ENCODE data around the gene BEAN1. TPM values are rescaled to one million over a fixed set of nuclear protein-coding genes. Genes with fewer than 3 reads are reported as not detected.

BEAN1 gene
- total and polyA plus RNA-seq, 3 experiments from 2014 or later = 0.09 TPM; not detected in 2

- peaks cover 37% of the 10 kb centered on the region for H3K27me3 ChIP-seq (ENCODE audit: insufficient read depth, low read length, poor library complexity, severe bottlenecking)
- ChIA-PET CTCF (no interaction called here), POLR2A (no interaction called here)
- H3K27ac ChIP-seq (ENCODE audit: low read depth, low read length) = no peak overlapping the region
- no peaks in the 10 kb centered on the region for H3K9me3 ChIP-seq (ENCODE audit: low read length)
- DNase-seq = no peak
- Mint-ChIP-seq H3K4me3 (peak overlapping the region in 6 of 7 donors; percentile 51 to 71 (median 60)), H3K4me1 (peaks cover 0 to 18% (median 4%) of the 10 kb centered on the region in 3 donors), H3K36me3 (no peaks in the 10 kb centered on the region), H3K9me3 (no peaks in the 10 kb centered on the region), H3K27me3 (peaks cover 45 to 69% of the 10 kb centered on the region in 2 donors), H3K27ac (peak overlapping the region in 1 of 8 donors; percentile 24)
- H3K4me1 ChIP-seq (ENCODE audit: insufficient read depth, low read length) = no peaks in the 10 kb centered on the region
- H3K36me3 ChIP-seq (ENCODE audit: insufficient read depth, low read length) = no peaks in the 10 kb centered on the region
- H3K4me3 ChIP-seq (ENCODE audit: low read length) = peak overlapping the region; percentile 15
These were observed 981 bp downstream of the BEAN1 start for GRCh38 chr16:66427871-66428681.

GRCh38 chr16:66428682-66429251 is 1.7 kb downstream of the BEAN1 start:
- H3K9me3 ChIP-seq (ENCODE audit: low read length) = no peaks in the 10 kb centered on the region
- H3K27ac Mint-ChIP-seq = peak overlapping the region in 2 of 8 donors; percentile 34 to 54
- peak overlapping the region; percentile 14 to 71 (median 53) for H3K4me3 Mint-ChIP-seq
- H3K27me3 ChIP-seq (ENCODE audit: insufficient read depth, low read length, poor library complexity, severe bottlenecking) = peaks cover 37% of the 10 kb centered on the region
- H3K9me3 Mint-ChIP-seq = no peaks in the 10 kb centered on the region
- no peaks in the 10 kb centered on the region for H3K4me1 ChIP-seq (ENCODE audit: insufficient read depth, low read length)
- no peak overlapping the region for H3K27ac ChIP-seq (ENCODE audit: low read depth, low read length)
- CTCF ChIA-PET = no interaction called here
- peaks cover 47 to 73% of the 10 kb centered on the region in 2 donors for H3K27me3 Mint-ChIP-seq
- DNase-seq = no peak
- POLR2A ChIA-PET = no interaction called here
- no peaks in the 10 kb centered on the region for H3K36me3 Mint-ChIP-seq
- H3K4me1 Mint-ChIP-seq = peaks cover 0 to 18% (median 4%) of the 10 kb centered on the region in 3 donors
- H3K36me3 ChIP-seq (ENCODE audit: insufficient read depth, low read length) = no peaks in the 10 kb centered on the region
- H3K4me3 ChIP-seq (ENCODE audit: low read length) = no peak overlapping the region

GRCh38 chr16:66429290-66429962 is 2.3 kb downstream of the BEAN1 start:
- no peak overlapping the region for H3K4me3 ChIP-seq (ENCODE audit: low read length)
- Mint-ChIP-seq H3K9me3 (no peaks in the 10 kb centered on the region), H3K4me3 (no peak overlapping the region), H3K36me3 (no peaks in the 10 kb centered on the region), H3K4me1 (peaks cover 0 to 18% (median 4%) of the 10 kb centered on the region in 3 donors), H3K27me3 (peaks cover 47 to 73% of the 10 kb centered on the region in 2 donors), H3K27ac (no peak overlapping the region)
- DNase-seq = no peak
- H3K4me1 ChIP-seq (ENCODE audit: insufficient read depth, low read length) = no peaks in the 10 kb centered on the region
- POLR2A ChIA-PET = no interaction called here
- H3K9me3 ChIP-seq (ENCODE audit: low read length) = no peaks in the 10 kb centered on the region
- no peaks in the 10 kb centered on the region for H3K36me3 ChIP-seq (ENCODE audit: insufficient read depth, low read length)
- CTCF ChIA-PET = no interaction called here
- no peak overlapping the region for H3K27ac ChIP-seq (ENCODE audit: low read depth, low read length)
- peaks cover 37% of the 10 kb centered on the region for H3K27me3 ChIP-seq (ENCODE audit: insufficient read depth, low read length, poor library complexity, severe bottlenecking)

GRCh38 chr16:66430214-66430613 is 3.1 kb downstream of the BEAN1 start:
- H3K36me3 ChIP-seq (ENCODE audit: insufficient read depth, low read length) = no peaks in the 10 kb centered on the region
- Mint-ChIP-seq H3K4me1 (peaks cover 0 to 18% (median 4%) of the 10 kb centered on the region in 3 donors), H3K27me3 (peaks cover 46 to 71% of the 10 kb centered on the region in 2 donors), H3K4me3 (peak overlapping the region in 1 of 7 donors; percentile 6), H3K36me3 (no peaks in the 10 kb centered on the region), H3K27ac (no peak overlapping the region), H3K9me3 (no peaks in the 10 kb centered on the region)
- no peak overlapping the region for H3K4me3 ChIP-seq (ENCODE audit: low read length)
- peaks cover 37% of the 10 kb centered on the region for H3K27me3 ChIP-seq (ENCODE audit: insufficient read depth, low read length, poor library complexity, severe bottlenecking)
- DNase-seq = no peak
- no peaks in the 10 kb centered on the region for H3K9me3 ChIP-seq (ENCODE audit: low read length)
- H3K4me1 ChIP-seq (ENCODE audit: insufficient read depth, low read length) = no peaks in the 10 kb centered on the region
- ChIA-PET CTCF (no interaction called here), POLR2A (no interaction called here)
- no peak overlapping the region for H3K27ac ChIP-seq (ENCODE audit: low read depth, low read length)

- no peak for DNase-seq
- Mint-ChIP-seq H3K27me3 (peaks cover 37 to 65% of the 10 kb centered on the region in 2 donors), H3K4me3 (no peak overlapping the region), H3K27ac (no peak overlapping the region), H3K36me3 (no peaks in the 10 kb centered on the region), H3K4me1 (peaks cover 0 to 13% (median 2%) of the 10 kb centered on the region in 3 donors), H3K9me3 (no peaks in the 10 kb centered on the region)
- Histone ChIP-seq H3K4me1 (ENCODE audit: insufficient read depth, low read length) (no peaks in the 10 kb centered on the region), H3K36me3 (ENCODE audit: insufficient read depth, low read length) (no peaks in the 10 kb centered on the region), H3K4me3 (ENCODE audit: low read length) (no peak overlapping the region), H3K9me3 (ENCODE audit: low read length) (no peaks in the 10 kb centered on the region), H3K27me3 (ENCODE audit: insufficient read depth, low read length, poor library complexity, severe bottlenecking) (peaks cover 28% of the 10 kb centered on the region), H3K27ac (ENCODE audit: low read depth, low read length) (no peak overlapping the region)
- CTCF ChIA-PET = no interaction called here
- POLR2A ChIA-PET = no interaction called here
These were observed 4.7 kb downstream of the BEAN1 start for GRCh38 chr16:66431760-66432159.

- Histone ChIP-seq H3K36me3 (ENCODE audit: insufficient read depth, low read length) (no peaks in the 10 kb centered on the region), H3K4me3 (ENCODE audit: low read length) (no peak overlapping the region), H3K4me1 (ENCODE audit: insufficient read depth, low read length) (no peaks in the 10 kb centered on the region), H3K9me3 (ENCODE audit: low read length) (no peaks in the 10 kb centered on the region), H3K27me3 (ENCODE audit: insufficient read depth, low read length, poor library complexity, severe bottlenecking) (peaks cover 28% of the 10 kb centered on the region), H3K27ac (ENCODE audit: low read depth, low read length) (no peak overlapping the region)
- H3K36me3 Mint-ChIP-seq = no peaks in the 10 kb centered on the region
- H3K27me3 Mint-ChIP-seq = peaks cover 37 to 68% of the 10 kb centered on the region in 2 donors
- no peak overlapping the region for H3K4me3 Mint-ChIP-seq
- CTCF ChIA-PET = no interaction called here
- H3K9me3 Mint-ChIP-seq = no peaks in the 10 kb centered on the region
- H3K27ac Mint-ChIP-seq = no peak overlapping the region
- H3K4me1 Mint-ChIP-seq = peaks cover 0 to 13% (median 2%) of the 10 kb centered on the region in 3 donors
- POLR2A ChIA-PET = interaction anchor here (0.6 kb wide), 1 partner anchor 73 kb away, joined by 4 read pairs; no protein-coding TSS in a partner anchor
- no peak for DNase-seq
These were observed 5.3 kb downstream of the BEAN1 start for GRCh38 chr16:66432429-66432828.

- no peak overlapping the region for H3K27ac ChIP-seq (ENCODE audit: low read depth, low read length)
- no peaks in the 10 kb centered on the region for H3K4me1 Mint-ChIP-seq
- peaks cover 11% of the 10 kb centered on the region for H3K27me3 ChIP-seq (ENCODE audit: insufficient read depth, low read length, poor library complexity, severe bottlenecking)
- no peaks in the 10 kb centered on the region for H3K36me3 ChIP-seq (ENCODE audit: insufficient read depth, low read length)
- H3K4me3 Mint-ChIP-seq = no peak overlapping the region
- no peaks in the 10 kb centered on the region for H3K36me3 Mint-ChIP-seq
- H3K4me3 ChIP-seq (ENCODE audit: low read length) = no peak overlapping the region
- ChIA-PET POLR2A (no interaction called here), CTCF (interaction anchor here (2.0 kb wide), 1 partner anchor 8 kb away, joined by 4 read pairs; no protein-coding TSS in a partner anchor)
- peaks cover 31 to 64% of the 10 kb centered on the region in 2 donors for H3K27me3 Mint-ChIP-seq
- no peaks in the 10 kb centered on the region for H3K9me3 ChIP-seq (ENCODE audit: low read length)
- H3K4me1 ChIP-seq (ENCODE audit: insufficient read depth, low read length) = no peaks in the 10 kb centered on the region
- no peak for DNase-seq
- no peaks in the 10 kb centered on the region for H3K9me3 Mint-ChIP-seq
- no peak overlapping the region for H3K27ac Mint-ChIP-seq
These were observed 7.7 kb downstream of the BEAN1 start for GRCh38 chr16:66434619-66435430.

All from CD8-positive, alpha-beta memory T cell (primary cell).